Inflammatory macrophage treated with lipopolysaccharide for 4 hours (primary cell): ENCODE results near the gene GREB1.

ENCODE experiments used
- DNase-seq: peaks from one replicate; pipeline ENCODE4 v3.0.0-alpha.2; 2020

GREB1 gene

DNA sequence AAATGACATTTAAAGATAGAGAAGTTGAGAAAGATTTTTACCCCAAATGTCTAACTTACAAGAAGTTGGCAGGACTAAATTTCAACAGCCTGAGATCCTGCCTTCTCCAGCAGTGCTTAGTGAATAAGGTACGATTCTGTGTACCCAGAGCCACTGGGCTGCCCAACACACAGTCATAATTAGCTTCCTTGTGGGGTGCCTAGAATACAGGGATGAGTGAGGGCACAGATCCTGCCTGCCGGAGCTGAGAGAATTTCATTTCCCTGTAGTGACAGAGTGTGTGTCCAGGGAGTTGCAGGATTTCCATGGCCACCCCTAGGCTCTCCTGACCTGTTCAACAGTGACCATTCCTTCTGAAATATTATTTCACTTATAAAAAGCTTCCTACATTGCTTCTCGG lies 27.0 kb downstream of the GREB1 start:
- DNase-seq = no peak

GRCh38 chr2:11562011-11562410 lies 28.2 kb downstream of the GREB1 start:
- no peak for DNase-seq

DNA sequence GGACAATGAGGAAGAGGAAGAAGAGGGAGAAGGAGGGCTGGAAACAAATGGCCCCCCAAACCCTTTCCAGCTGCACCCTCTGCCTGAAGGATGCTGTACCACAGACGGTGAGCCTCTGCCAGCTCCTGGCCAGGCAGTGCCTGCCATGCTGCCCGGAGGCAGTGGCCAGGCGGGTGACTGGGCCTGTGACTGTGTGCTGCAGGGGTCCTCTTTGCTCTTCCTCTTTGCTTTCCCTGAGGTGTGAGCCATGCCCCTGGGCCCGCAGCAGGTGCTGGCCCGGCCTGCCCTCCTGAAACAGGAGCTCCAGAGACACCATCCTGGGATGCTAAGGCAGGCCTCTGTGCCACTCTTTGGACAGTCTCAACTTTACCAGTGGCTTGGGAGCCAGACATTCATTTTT lies 28.6 kb downstream of the GREB1 start:
- no peak for DNase-seq

DNA sequence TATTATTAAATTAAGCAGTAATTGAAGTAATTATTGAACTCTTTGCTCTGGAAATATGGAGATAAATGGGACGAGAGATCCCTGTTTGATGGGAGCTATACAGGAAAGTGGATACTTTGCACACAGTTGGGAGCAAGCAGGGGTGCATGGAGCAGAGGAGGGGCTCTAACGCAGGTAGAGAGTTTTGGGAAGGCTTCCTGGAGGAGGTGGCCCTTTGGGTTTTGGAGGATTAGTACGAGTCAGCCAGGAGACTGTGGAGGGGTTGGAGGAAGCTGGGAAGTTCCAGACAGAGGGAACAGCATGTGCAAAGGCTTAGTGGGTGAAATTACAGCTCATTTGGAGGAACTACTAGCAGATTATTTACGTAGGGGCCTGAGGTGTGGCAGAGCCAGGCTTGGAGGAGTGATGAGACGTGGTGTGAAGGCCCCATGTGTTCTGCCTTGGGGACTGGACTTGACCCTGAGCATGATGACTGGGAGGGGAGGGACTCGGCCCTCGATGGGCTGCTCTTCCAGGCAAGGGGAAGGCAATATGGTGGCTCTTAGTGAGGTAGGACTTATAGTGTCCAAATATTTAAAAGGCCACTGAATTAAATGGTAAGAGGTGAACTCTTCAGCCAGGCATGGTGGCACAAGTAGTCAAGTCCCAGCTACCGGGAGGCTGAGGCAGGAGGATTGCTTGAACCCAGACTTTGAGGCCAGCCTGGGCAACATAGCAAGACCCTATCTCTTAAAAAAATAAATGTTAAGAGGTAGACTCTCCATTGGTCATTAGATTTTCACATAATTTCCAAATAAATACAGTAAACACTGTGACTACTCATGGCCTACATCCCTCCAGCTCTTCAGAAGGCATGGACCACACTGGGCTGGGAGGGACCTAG lies 30.2 kb downstream of the GREB1 start:
- DNase-seq = no peak

GRCh38 chr2:11564816-11565567 lies 31.1 kb downstream of the GREB1 start:
- DNase-seq = peak; percentile 7

GRCh38 chr2:11566383-11566782 lies 32.5 kb downstream of the GREB1 start:
- no peak for DNase-seq

- no peak for DNase-seq
Observed at GRCh38 chr2:11567631-11568031, 33.8 kb downstream of the GREB1 start.

GRCh38 chr2:11568436-11568835 lies 34.6 kb downstream of the GREB1 start:
- DNase-seq = no peak

- no peak for DNase-seq
Observed at GRCh38 chr2:11569636-11570035, 35.8 kb downstream of the GREB1 start.

GRCh38 chr2:11571170-11571569 lies 37.3 kb downstream of the GREB1 start:
- no peak for DNase-seq

DNA sequence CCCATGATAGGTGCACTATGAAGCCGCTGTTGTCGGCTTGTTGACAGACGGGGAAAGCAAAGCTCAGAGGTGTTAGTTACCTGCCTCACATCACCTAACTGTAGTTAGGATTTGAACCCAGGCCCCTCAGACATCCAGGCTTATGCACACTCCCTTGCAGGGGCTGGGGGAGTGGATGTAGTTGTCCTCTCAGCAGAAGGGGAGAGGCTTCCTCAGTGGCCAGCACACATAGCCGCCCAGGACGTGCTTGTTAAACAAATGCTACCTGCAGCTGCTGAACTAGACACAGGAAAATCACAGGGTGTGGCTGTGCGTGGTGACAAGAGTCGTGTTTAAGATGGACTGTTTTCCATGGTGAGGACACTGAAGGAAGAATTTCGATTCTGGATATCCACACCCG lies 39.2 kb downstream of the GREB1 start:
- no peak for DNase-seq

- no peak for DNase-seq
Observed at GRCh38 chr2:11573418-11574175, 39.8 kb downstream of the GREB1 start.

- DNase-seq = no peak
Observed at GRCh38 chr2:11574176-11575046, 40.6 kb downstream of the GREB1 start.

- DNase-seq = no peak
Observed at GRCh38 chr2:11576398-11576797, 42.6 kb downstream of the GREB1 start.

DNA sequence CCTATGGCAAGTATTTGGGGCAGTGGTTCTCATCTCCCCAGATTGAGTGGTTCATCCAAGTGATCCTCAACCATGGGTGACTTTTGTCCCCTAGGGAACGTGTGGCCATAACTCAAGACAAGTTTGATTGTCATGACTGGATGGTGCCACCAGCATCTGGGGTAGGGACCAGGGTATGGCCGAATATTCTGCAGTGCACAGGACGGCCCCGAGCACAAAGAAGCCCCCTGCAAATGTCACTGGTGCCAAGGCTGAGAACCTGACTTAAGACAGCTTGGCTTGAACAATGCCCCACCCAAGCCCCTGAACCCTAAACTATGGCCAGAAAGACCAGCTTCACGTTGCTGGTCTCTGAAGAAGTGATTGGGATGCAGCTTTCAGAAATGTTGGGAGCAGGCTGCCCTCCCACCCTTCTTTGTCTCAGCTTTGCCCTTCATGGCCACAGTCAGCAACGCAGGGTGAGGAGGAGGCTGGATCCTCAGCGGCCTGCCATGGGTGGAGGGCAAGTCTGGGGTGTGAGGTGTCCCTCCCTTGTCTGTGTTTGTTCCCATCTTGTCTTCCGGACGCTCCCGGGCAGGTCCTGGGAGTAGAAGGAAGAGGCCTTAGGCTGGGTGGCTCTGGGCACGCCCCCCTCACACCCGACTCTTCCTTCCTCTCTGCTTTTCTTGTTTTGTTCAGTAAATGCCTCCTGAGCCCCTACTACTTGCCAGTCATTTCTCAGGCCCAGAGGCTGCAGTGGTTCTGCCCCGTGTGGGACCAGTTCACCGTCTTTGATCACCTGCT lies 43.4 kb downstream of the GREB1 start:
- DNase-seq = no peak

- DNase-seq = no peak
Observed at GRCh38 chr2:11578081-11578948, 44.5 kb downstream of the GREB1 start.

DNA sequence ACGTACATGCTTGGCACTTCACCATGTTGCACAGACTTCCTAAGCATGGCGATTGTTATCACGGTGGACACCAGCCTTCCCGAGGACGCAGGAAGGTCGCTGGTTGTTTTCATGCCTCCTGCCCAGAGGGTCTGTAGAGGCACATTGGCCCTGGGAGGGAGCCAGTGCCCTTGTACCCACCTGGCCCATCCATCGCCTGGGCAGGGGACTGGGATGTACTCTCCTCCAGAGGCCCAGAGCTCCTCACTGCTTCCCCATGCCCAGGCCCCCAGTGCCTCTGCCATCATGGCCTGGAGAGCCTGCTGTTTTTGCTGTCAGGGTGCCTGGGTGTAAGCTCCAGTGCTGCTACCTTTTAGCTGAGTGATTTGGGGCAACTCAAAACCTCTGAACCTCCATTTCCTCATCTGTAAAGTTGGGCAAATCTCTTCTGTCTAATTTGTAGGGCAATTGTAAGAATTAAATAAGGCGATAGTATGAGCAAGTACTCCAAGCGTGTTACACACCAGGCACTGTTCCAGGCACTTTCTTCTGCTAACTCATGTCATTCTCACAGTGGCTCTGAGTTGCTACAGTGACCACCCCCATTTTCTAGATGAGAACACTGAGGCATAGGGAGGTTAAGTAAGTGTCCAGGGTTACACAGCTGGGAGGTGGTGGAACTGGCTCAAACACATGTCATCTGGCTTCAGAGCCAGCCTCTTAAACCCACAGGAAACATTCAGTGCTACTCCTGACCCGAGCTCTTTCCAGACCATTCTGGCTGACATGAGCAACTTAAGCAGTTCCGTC lies 45.3 kb downstream of the GREB1 start:
- no peak for DNase-seq

- DNase-seq = no peak
Observed at GRCh38 chr2:11579867-11580659, 46.2 kb downstream of the GREB1 start.

DNA sequence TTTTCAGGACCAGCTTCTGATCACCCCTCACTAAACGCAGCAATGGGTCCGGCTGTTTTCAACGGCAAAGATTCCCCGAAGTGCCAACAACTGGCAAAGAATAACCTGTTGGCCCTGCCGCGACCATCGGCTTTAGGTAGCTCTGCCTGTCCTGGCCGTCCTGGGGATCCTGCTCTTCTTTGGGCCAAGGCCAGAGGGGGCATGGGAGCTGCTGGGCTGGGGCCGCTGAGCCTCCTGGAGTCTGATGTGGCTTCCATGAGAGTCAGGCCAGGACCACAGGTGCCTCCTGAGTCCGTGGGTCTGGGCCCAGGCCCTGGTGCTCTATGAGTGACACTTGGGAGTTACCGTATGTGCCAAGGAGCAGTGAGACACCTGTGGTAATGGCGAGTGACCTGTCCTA lies 46.9 kb downstream of the GREB1 start:
- no peak for DNase-seq
